GM12873 (cell line): ENCODE data around the gene PSMC1.

Experiments
- TF ChIP-seq, protein P1 (sequence below): IDR thresholded peaks from 2 replicates; pipeline ENCODE4 v1.5.1; 2012; ENCODE audit warnings: low read depth, mild to moderate bottlenecking, moderate library complexity, low read length, control low read depth; ENCODE audit not compliant: insufficient read depth; ENCODE audit errors: missing control alignments

Gene PSMC1

DNA sequence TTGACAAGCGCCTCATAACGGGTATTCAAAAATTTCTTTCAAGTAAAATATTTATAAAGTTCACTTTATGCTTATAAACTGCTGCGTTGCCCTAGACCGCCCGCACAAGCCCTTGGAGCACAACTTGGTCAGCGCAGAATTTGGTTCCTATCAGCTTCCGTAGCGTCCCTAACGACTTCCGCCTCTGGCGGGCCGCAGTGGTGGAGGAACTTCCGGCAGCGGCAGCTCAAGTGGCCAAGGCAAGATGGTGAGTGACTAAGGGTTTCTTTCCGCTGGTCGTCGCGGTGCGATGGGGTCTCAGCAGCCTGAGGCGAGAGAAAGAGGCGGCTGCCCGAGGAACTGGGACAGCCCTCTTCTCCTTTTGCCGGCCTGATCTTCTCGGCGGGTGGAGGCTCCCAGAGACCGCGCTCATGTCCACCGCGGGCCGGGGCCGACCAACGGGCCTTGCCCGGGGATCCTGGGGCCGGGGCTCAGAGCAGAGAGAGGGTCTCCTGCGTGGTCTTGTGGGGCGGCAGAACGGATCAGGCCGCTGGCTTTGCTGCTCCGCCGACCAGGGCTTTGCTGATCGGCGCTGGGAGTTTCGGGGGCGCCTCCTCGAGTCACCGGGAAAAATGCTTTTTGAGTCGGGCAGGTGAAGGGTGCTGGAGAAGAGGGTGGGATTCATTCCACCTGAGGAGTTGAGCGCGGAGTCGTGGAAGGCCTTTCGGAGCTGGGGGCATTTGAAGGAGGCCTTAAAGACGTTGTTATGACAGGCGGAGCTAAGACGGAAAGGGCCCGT is at the start of gene PSMC1:
TSS of gene PSMC1 (plus strand) at position 200 of the 778 bp plus-strand sequence. CDS start at position 245, 45 bp downstream.
- TF ChIP-seq, protein P1, sequence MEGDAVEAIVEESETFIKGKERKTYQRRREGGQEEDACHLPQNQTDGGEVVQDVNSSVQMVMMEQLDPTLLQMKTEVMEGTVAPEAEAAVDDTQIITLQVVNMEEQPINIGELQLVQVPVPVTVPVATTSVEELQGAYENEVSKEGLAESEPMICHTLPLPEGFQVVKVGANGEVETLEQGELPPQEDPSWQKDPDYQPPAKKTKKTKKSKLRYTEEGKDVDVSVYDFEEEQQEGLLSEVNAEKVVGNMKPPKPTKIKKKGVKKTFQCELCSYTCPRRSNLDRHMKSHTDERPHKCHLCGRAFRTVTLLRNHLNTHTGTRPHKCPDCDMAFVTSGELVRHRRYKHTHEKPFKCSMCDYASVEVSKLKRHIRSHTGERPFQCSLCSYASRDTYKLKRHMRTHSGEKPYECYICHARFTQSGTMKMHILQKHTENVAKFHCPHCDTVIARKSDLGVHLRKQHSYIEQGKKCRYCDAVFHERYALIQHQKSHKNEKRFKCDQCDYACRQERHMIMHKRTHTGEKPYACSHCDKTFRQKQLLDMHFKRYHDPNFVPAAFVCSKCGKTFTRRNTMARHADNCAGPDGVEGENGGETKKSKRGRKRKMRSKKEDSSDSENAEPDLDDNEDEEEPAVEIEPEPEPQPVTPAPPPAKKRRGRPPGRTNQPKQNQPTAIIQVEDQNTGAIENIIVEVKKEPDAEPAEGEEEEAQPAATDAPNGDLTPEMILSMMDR: no peak

DNA sequence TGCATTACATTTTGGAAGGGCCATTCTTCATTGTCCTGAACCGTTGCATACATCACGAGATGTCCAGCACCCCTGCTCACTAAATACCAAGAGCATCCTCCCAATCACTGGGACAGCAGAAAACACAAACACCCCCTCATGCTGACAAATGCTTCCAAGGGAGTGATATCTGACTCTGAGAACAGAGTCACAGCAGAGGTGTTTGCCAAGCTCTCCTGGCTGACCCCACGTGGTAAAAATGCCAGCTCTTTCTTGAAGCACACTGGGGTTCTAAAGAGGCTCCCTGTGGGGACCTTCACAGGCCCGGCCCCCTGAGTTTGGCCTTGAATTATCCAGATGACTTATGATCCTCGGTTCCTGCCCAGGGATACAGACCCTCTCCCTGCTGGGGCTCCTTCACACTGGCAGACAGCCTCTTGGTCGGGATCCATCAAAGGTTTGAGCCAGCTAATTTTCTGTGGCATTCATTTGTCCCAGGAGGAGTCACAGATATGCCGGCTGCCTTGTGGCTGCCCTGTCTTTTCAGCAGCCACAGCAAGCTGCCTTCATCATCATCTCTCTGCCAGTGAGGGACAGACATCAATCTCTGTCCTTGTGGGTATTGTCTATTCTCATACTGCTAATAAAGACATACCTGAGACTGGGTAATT is 43.1 kb upstream of the PSMC1 start:
- TF ChIP-seq, protein P1: no peak

DNA sequence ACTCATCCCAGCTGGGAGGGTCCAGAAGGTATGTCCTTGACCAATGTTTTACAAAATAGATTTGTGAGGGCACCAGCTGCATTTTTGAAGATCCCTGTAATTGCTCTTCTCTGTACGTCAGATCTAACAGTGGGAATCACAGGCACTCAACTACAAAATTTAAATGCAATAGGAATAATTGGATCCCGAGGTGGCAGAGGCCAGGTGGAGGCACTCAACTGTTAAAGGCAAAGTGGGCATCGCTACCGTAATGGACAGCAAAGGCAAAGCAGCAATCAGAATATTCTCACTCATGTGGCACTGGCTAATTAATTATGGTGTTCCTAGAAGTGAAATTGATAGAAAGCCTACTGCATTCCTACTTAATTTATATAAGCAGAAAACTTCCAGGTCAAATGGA is 27.9 kb upstream of the PSMC1 start:
- TF ChIP-seq, protein P1: no peak

DNA sequence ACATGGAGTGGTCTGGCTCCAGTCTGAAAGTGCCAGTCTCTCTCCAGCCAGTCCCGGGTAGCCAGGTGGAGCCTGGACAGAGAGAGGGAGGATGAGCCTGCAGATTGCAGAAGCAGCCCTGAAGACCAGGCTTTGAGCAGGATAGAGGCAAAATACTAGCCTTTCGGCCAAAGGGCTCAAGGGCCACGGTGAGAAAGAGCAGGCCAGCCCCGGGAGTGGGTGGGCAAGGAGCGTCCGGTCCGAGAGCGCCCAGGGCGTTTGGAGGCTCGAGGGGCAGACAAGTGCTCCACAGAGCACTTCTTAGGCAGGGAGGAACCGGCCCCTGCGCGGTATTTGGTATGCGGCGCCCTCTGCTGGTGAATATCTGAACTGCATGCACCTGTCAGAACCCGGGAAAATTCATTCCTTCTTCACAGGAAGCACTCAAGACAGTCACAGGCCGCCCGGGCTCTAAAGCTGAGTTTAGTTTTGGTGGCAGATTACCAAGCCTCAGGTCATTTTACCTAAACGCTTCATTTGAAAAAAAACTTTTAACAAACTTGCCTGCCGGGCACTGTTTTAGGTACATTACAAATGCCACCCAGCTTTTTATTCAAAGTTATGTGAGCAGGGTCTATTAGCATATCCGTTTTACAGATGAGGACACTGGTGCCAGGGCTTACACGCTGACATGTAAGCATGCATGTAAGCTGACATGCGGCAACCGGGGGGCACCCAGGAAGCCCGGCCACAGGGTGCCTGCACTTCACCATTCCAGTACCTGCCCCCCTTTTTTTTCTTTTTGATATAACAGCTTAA is 21.0 kb upstream of the PSMC1 start:
- TF ChIP-seq, protein P1: peak; percentile 89

DNA sequence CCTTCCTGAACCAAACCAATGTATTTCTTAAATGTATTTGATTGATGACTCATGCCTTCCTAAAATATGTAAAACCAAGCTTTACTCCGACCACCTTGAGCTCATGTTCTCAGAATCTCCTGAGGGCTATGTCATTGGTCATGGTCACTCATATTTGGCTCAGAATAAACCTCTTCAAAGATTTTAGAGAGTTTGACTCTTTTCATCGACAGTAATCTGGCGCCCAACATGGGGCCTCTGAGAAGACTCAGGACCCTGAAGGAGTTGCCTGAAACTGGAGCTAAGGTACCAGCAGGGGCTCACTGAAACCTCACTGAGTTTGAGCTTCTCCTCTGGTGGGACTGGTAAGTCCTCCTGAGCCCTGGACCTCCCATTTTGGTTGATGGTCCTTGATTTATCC is 17.2 kb upstream of the PSMC1 start:
- TF ChIP-seq, protein P1: no peak

DNA sequence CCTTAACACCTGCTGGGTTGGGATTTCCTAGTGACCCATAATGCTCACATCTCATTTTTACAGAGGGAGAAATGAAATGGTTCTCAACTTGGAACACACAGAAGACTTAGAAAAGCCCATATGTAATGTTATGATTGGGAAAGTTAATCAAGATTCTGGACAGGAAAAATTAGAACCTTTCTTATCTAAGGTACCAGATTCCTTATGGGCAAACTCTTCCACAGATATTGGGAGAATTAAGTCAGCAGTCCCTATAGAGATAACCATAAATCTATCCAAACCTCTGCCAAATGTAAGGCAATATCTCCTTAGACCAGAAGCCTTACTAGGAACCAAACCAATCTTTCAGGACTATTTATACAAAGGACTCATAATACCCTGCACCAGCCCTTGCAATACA is 13.9 kb upstream of the PSMC1 start:
- TF ChIP-seq, protein P1: no peak

DNA sequence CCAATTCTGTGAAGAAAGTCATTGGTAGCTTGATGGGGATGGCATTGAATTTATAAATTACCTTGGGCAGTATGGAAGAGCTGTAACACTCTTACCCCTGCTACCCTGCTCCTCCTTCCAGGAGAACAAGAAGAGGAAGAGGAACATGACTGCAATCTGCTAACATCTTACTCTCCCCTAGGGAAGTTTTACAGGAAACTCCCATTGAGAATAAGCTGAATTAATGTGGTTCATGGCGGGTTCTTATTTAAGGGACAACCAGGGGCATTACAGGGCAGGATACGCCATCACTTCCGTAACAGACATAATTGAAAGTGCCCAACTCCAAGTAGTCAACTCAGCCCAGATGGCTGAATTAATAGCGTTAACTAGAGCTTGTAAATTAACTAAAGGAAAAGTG is 9.4 kb upstream of the PSMC1 start:
- TF ChIP-seq, protein P1: no peak
